ENCODE measurements around the gene TSPO.
"Not testable (repeated sequence)": the region's sequence is repeated elsewhere in the genome, so short reads cannot be mapped to it uniquely, and the experiment has no call there.

Gene TSPO

DNA sequence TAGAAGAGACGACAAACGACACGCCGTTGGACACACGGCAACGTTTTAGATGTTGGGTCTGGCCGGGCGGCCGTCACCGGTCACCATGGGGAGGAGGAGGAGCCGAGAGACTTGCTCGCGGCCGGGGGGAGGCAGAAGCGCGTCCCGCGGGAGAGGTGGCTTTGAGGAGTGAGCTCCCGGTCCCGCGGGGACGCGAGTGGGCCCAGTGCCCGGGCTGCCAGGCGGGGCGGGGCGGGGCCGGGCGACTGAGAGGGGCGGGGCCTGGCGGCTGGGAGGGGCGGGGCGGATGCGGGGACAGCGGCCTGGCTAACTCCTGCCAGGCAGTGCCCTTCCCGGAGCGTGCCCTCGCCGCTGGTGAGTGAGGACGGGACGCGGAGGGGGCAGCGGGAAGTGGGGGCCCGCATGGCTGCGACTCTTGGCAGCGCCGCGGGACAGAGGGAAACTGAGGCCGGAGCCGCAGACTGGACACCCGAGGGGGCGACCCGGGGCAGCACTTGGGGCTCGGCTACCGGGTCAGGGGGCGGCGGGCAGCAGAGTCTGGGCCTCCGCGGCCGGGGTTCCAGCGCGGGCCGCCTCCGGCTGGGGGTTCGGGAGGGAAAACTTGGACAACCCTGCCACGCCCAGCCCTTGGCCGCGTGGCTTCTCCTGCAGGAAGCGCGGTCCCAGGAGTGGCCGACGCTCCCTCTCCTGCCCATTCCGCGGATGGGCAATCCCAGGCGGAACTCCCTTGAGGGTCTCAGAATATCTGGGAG is at the start of gene TSPO:
TSS of gene TSPO (plus strand) at position 309 of the 752 bp plus-strand sequence. CDS start 7,680 bp downstream, outside the sequence.
- peak; percentile 33 to 63 (median 42) for DNase-seq (ENCODE audit: low read depth in 3 of 3)

- DNase-seq (ENCODE audit: low read depth in 3 of 3): not testable (repeated sequence)
These were observed 47.2 kb upstream of the TSPO start for GRCh38 chr22:43104056-43104625.

DNA sequence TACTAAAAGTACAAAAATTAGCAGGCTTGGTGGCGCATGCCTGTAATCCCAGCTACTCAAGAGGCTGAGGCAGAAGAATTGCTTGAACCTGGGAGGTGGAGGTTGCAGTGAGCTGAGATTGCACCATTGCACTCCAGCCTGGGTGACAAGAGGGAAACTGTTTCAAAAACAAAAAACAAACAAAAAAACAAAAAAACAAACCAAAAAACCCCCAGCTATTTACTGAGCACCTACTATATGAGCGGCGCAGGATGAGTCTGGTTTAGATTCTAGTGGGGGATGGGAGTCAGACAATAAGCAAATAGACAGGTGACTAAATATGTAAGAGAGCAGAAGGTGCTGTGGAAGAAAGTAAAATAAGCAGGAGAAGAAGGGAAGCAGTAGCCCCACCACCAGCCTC is 46.4 kb upstream of the TSPO start:
- not testable (repeated sequence) for DNase-seq (ENCODE audit: low read depth in 3 of 3)

GRCh38 chr22:43106302-43106701 is 45.1 kb upstream of the TSPO start:
- no peak for DNase-seq (ENCODE audit: low read depth in 3 of 3)

GRCh38 chr22:43109511-43109910 is 41.8 kb upstream of the TSPO start:
- no peak for DNase-seq (ENCODE audit: low read depth in 3 of 3)

DNA sequence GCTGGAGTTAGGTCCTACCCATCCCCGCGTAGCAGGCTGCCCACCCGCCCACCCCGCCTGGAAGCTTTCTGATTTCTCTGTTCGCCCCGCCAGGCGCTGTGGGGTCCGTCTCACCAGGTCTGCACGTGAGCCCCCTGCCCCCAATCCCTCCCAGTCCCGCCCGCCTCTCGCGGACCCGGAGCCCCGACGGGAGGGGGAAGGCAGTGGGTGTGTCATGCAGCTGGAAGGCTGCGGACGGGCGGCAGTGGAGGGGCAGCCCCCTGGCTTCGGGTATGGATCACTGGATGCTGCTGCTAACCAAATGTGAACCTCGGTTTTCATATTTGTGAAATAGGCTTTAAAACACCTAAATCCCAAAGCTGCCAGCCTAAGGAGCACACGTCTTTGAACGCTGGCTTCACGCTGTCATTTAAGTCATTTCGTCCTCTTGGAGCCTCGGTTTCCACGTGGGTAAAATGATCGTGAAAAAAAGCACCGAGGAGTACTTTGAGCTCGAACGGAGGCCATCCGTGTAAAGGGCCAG is 41.4 kb upstream of the TSPO start:
- DNase-seq (ENCODE audit: low read depth in 3 of 3): no peak

DNA sequence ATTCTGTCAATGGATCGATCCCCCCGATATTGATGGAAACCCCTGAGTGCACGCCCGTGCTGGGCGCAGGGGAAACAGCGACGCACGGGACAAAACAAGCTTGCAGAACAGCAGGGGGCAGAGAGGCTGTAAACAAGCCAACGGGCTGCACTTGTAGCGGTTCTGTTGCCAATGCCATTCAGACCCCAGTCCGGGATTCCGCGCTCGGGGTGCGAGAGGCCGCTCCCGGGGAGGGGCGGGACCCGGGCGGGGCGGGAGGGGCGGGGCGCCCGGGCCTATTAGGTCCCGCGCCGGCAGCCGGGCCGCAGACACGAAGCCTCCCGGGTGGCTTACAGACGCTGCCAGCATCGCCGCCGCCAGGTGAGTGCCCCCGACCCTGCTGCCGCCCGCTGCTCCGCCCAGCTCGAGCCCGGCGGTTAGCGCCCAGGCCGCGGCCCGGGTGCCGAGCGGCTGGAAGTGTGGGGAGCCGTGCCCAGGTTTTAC is 40.9 kb upstream of the TSPO start, which contains the start of gene BIK:
TSS of gene BIK (plus strand) at position 307 of the 483 bp plus-strand sequence. CDS start 13,273 bp downstream, outside the sequence.
- DNase-seq (ENCODE audit: low read depth in 3 of 3): peak in 1 of 3 experiments; percentile 37

DNA sequence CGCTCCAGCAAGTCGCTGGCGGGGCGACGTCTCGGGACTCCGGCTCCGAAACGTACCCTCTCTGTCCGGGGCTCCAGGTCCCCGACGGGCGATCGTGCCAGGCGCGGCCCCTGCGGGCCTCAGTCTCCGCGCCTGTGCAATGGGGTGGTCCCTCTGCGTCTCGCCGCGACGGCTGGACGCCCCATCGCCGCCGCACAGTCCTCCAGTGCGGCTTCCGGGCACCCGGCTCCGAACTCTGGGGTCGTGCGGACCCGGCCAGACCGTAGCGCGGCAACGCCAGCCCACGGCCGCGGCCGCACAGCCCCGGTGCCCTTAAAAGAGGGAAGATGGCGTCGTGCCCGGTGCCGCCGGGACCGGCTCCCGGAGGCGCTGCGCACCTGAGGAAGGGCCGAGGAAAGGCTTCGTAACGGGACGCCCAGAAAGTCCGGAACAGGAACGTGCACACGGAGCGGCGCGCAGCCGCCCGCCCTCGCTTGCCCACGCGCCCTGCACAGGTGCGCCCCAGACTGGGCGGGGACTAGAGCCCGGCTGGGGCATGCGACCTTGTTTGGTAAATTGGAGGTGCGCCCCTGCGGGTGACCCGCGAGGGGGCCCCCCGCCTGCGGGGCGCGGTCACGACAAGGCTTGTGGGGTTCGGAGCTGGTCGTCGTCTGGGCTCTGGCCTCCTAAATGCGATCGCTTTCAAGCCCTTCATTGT is 40.3 kb upstream of the TSPO start:
- peak in 1 of 3 experiments; percentile 40 for DNase-seq (ENCODE audit: low read depth in 3 of 3)

- no peak for DNase-seq (ENCODE audit: low read depth in 3 of 3)
These were observed 37.7 kb upstream of the TSPO start for GRCh38 chr22:43113526-43114251.

DNA sequence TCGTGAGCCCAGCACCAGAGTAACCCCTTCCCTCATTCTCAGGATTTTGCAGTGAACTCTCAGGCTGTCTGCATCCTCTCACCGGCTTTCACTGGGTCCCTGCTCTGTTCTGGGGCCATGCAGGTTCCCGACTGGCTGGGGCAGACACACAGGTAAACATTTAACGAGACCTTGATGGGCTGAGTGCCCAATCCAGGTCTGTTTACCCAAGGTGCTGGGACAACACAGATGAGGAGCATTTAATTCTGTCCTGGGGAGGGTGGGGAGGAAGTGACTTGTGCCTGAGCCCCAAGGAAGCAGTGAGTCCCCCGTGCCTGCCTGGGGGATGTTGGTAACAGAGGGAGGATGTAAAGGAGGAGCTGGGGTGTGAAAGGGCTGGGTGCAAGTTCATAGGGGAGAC is 36.4 kb upstream of the TSPO start:
- DNase-seq (ENCODE audit: low read depth in 3 of 3): no peak

DNA sequence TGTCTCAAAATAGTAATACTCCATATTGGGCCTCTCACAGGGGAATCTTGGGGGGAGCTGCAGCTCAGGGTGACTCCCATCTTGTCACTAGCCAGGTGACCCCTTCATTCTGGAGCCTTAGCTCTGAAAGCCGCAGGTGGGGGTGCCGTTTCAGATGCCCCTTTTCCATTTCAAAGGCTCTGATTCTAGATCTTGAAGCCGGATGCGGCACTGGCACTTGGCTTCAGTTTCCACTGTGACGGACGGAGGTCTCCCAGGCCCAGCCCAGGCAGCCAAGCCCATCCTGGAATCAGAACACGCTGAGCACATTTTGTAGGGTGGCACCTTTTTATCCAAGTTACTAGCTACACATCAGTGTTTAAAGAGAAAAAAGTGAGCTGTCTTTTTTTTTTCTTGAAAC is 34.4 kb upstream of the TSPO start:
- DNase-seq (ENCODE audit: low read depth in 3 of 3): no peak

- no peak for DNase-seq (ENCODE audit: low read depth in 3 of 3)
These were observed 33.1 kb upstream of the TSPO start for GRCh38 chr22:43118024-43118849.

DNA sequence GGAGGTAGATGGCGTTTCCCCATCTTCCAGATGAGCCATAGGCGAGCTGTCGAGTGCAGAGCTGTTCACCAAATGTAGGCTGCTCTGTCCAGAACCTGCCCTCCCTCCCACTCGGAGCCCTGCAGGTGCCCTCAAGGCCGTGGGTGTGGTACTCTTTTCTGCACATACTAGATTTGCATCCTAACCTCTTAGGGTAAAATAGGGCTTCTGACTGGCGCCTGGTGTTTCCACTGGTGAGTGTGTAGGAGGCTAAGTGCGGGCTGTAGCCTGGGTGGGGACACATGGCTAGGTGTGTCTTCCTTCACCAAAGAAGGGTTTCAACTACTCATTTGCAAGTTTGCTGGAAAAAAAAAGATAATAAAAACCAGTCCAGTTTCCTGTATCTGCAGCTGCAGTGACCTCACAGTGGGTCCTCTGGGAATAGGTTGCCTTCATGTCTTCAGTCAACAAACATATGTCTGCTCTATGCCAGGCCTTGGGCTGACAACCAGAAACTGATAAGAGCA is 32.4 kb upstream of the TSPO start:
- DNase-seq (ENCODE audit: low read depth in 3 of 3): no peak

- no peak for DNase-seq (ENCODE audit: low read depth in 3 of 3)
These were observed 24.7 kb upstream of the TSPO start for GRCh38 chr22:43126501-43127165.

- no peak for DNase-seq (ENCODE audit: low read depth in 3 of 3)
These were observed 24.0 kb upstream of the TSPO start for GRCh38 chr22:43127166-43127908.

DNA sequence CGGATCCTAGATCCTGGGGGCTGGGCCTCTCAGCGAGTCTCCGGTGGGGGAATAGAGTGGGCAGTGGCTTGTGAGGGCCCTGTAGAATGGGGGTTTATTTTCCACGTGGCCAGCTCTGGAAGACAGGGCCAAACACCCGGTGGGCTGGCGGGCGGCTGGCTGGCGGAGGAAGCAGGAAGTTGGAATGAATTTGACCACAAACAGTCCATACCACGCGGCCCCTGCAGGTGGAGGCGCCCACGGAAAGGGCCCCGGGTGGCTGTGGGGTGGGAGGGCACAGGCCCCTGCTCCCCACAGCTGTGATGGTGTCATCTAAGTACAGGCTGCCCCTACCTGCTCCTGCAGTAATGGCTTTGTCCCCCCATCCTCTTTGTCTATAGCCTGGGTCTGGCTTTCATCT is 23.2 kb upstream of the TSPO start:
- no peak for DNase-seq (ENCODE audit: low read depth in 3 of 3)

GRCh38 chr22:43128928-43129424 is 22.4 kb upstream of the TSPO start:
- no peak for DNase-seq (ENCODE audit: low read depth in 3 of 3)

- DNase-seq (ENCODE audit: low read depth in 3 of 3): no peak
These were observed 21.6 kb upstream of the TSPO start for GRCh38 chr22:43129426-43130425.
